HCT116 (cell line): Measurements from ENCODE around the gene WDR26. TPM values are rescaled to one million over a fixed set of nuclear protein-coding genes. Genes with fewer than 3 reads are reported as not detected.
"Not testable (repeated sequence)": the region's sequence is repeated elsewhere in the genome, so short reads cannot be mapped to it uniquely, and the experiment has no call there.

Source experiments
- ATAC-seq: fragments of 200-7000 bp; cut with Tn5 transposase; 2 replicates; pipeline ENCODE4 v1.9.1; 2020; ENCODE audit warnings: mild to moderate bottlenecking, moderate library complexity
- BruUV-seq: library from RNA; stranded (reverse); fragments of 400-500 nt; replicated peaks from 2 replicates; lab custom pipeline; 2021; lab: Mats Ljungman, UMichigan
- CTCF ChIA-PET: fragments of 300-600 bp; sonication (Branson Sonifier 250); formaldehyde crosslinking; loops from one replicate; lab custom pipeline; 2021; ENCODE audit warnings: antibody characterized with exemption; lab: Charles Lee
- POLR2A ChIA-PET: fragments of 300-600, 350-600 bp; sonication (Branson Sonifier 250); formaldehyde crosslinking; loops from one replicate; lab custom pipeline; 2021; ENCODE audit warnings: antibody characterized with exemption; lab: Charles Lee
- RAD21 ChIA-PET, 2 experiments: fragments of 300-600 bp; sonication (Branson Sonifier 250); formaldehyde crosslinking; loops; one replicate each; lab custom pipeline; 2023; ENCODE audit warnings: low total read pairs in 2 of 2; ENCODE audit not compliant: uncharacterized antibody in 2 of 2, unreplicated experiment in 2 of 2, low non-redundant PET in 1 of 2; lab: Charles Lee
- DNase-seq: peaks from one replicate; pipeline ENCODE4 v3.0.0-alpha.2; 2010; ENCODE audit warnings: low read depth, low spot score
- H2AFZ ChIP-seq: fragments of 200-600 bp; shearing (Covaris generic), sonication (generic); 2 replicates; pipeline ENCODE4 v1.6.1; 2017; ENCODE audit warnings: low read depth, mixed run types, mixed read lengths, antibody characterized with exemption, low read length; ENCODE audit not compliant: poor library complexity, severe bottlenecking
- H3K27ac ChIP-seq: 2 replicates; pipeline ENCODE4 v1.5.1; 2012; ENCODE audit warnings: low read depth, low read length
- H3K27me3 ChIP-seq: fragments of 200-600 bp; sonication (generic); 2 replicates; pipeline ENCODE4 v1.6.1; 2016; ENCODE audit warnings: mixed run types, low read length, mixed read lengths; ENCODE audit not compliant: insufficient read depth
- H3K36me3 ChIP-seq, 2 experiments: fragments of 200-500 bp in 1 of 2; fragments of 200-600 bp in 1 of 2; sonication (Bioruptor generic) in 1 of 2; sonication (generic) in 1 of 2; 2 replicates each; pipeline versions ENCODE4 v1.5.1 to v1.6.1; 2014 to 2016; ENCODE audit warnings: low read length in 2 of 2, inconsistent platforms in 1 of 2, mixed read lengths in 1 of 2, mixed run types in 1 of 2; ENCODE audit not compliant: insufficient read depth in 2 of 2, control insufficient read depth in 1 of 2
- H3K4me1 ChIP-seq, 2 experiments: fragments of 200-600 bp in 1 of 2; sonication (generic) in 1 of 2; 2 replicates each; pipeline versions ENCODE4 v1.5.1 to v1.6.1; 2012 to 2017; ENCODE audit warnings: low read length in 2 of 2, inconsistent platforms in 1 of 2, mild to moderate bottlenecking in 1 of 2, mixed read lengths in 1 of 2, mixed run types in 1 of 2, moderate library complexity in 1 of 2; ENCODE audit not compliant: insufficient read depth in 2 of 2, control insufficient read depth in 1 of 2
- H3K4me2 ChIP-seq: fragments of 200-600 bp; sonication (generic); 2 replicates; pipeline ENCODE4 v1.6.1; 2017; ENCODE audit warnings: mixed run types, low read length, mixed read lengths
- H3K4me3 ChIP-seq, 2 experiments: fragments of 200-600 bp in 1 of 2; sonication (generic) in 1 of 2; replicated peaks in 1 of 2; 2 replicates each; pipeline ENCODE4 v1.5.1; 2011 to 2016; ENCODE audit warnings: low read length in 2 of 2, control low read depth in 1 of 2, low read depth in 1 of 2, mild to moderate bottlenecking in 1 of 2, mixed read lengths in 1 of 2, mixed run types in 1 of 2
- H3K79me2 ChIP-seq: fragments of 200-600 bp; sonication (generic); 2 replicates; pipeline ENCODE4 v1.6.1; 2017; ENCODE audit warnings: mild to moderate bottlenecking, mixed run types, low read length, moderate library complexity, mixed read lengths; ENCODE audit not compliant: insufficient read depth
- H3K9ac ChIP-seq: fragments of 200-600 bp; sonication (generic); 2 replicates; pipeline ENCODE4 v1.6.1; 2016; ENCODE audit warnings: low read length, mixed read lengths
- H3K9me2 ChIP-seq: fragments of 200-600 bp; sonication (generic), shearing (Covaris generic); 2 replicates; pipeline ENCODE4 v1.6.1; 2017; ENCODE audit warnings: mixed run types, mild to moderate bottlenecking, moderate library complexity; ENCODE audit not compliant: insufficient read depth
- H3K9me3 ChIP-seq, 2 experiments: fragments of 200-500 bp in 1 of 2; fragments of 200-600 bp in 1 of 2; sonication (Bioruptor generic) in 1 of 2; sonication (generic) in 1 of 2; 2 replicates each; pipeline ENCODE4 v1.6.1; 2014 to 2017; ENCODE audit warnings: low read length in 2 of 2, mixed read lengths in 2 of 2, inconsistent platforms in 1 of 2, low read depth in 1 of 2, mild to moderate bottlenecking in 1 of 2, mixed run types in 1 of 2, moderate library complexity in 1 of 2; ENCODE audit not compliant: control insufficient read depth in 1 of 2, insufficient read depth in 1 of 2
- H4K20me1 ChIP-seq: fragments of 200-600 bp; sonication (generic), shearing (Covaris generic); 2 replicates; pipeline ENCODE4 v1.6.1; 2017; ENCODE audit warnings: mixed run types, mild to moderate bottlenecking, moderate library complexity; ENCODE audit not compliant: insufficient read depth
- ATF3 ChIP-seq: IDR thresholded peaks from 2 replicates; pipeline ENCODE4 v1.6.1; 2012
- CBX3 ChIP-seq: IDR thresholded peaks from 2 replicates; pipeline ENCODE4 v1.6.1; 2012; ENCODE audit warnings: low read depth
- EGR1 ChIP-seq: IDR thresholded peaks from 2 replicates; pipeline ENCODE4 v1.6.1; 2012; ENCODE audit warnings: low read depth
- ELF1 ChIP-seq: IDR thresholded peaks from 2 replicates; pipeline ENCODE4 v1.6.1; 2012; ENCODE audit warnings: low read depth, borderline replicate concordance
- EZH2 ChIP-seq: fragments of 200-600 bp; sonication (generic); IDR thresholded peaks from 2 replicates; pipeline ENCODE4 v1.6.1; 2017; ENCODE audit warnings: antibody characterized with exemption, mixed run types
- JUND ChIP-seq: IDR thresholded peaks from 2 replicates; pipeline ENCODE4 v1.6.1; 2012
- REST ChIP-seq: IDR thresholded peaks from 2 replicates; pipeline ENCODE4 v1.6.1; 2012; ENCODE audit warnings: low read depth
- SP1 ChIP-seq: IDR thresholded peaks from 2 replicates; pipeline ENCODE4 v1.6.1; 2012; ENCODE audit warnings: low read depth
- SRF ChIP-seq: IDR thresholded peaks from 2 replicates; pipeline ENCODE4 v1.6.1; 2012; ENCODE audit warnings: low read depth
- ZFX ChIP-seq: fragments of 450-650 bp; IDR thresholded peaks from 2 replicates; pipeline ENCODE4 v1.6.1; 2017
- ZNF274 ChIP-seq: fragments of 200-500 bp; sonication (Bioruptor generic); IDR thresholded peaks from 2 replicates; pipeline ENCODE4 v1.6.1; 2014; ENCODE audit warnings: mild to moderate bottlenecking, low read depth, low read length, inconsistent platforms
- intact Hi-C: fragments of 100-400 bp; cut with micrococcal nuclease; formaldehyde crosslinking; loops from 2 replicates; pipeline ENCODE4 v1.10.0; 2022
- total RNA-seq: library from RNA; stranded (reverse); gene quantifications from one replicate; pipeline ENCODE4 v1.2.1, GENCODE V29; 2021; ENCODE audit not compliant: unreplicated experiment

Gene WDR26
- total RNA-seq, 1 experiment from 2014 or later: 57.2 TPM

- Histone ChIP-seq H3K27ac (no peak overlapping the region), H3K4me3 (no peak overlapping the region), H3K4me2 (no peak overlapping the region), H2AFZ (no peak overlapping the region), H3K79me2 (no peaks in the 10 kb centered on the region), H4K20me1 (no peaks in the 10 kb centered on the region), H3K36me3 (no peaks in the 10 kb centered on the region), H3K9me3 (no peaks in the 10 kb centered on the region), H3K9ac (no peak overlapping the region), H3K4me1 (peaks cover 0 to 4% of the 10 kb centered on the region in 2 experiments; a peak in 1 of 4 replicates), H3K27me3 (no peaks in the 10 kb centered on the region), H3K9me2 (no peaks in the 10 kb centered on the region)
- POLR2A ChIA-PET: no interaction called here
- no peak for DNase-seq
- TF ChIP-seq ELF1 (no peak), EZH2 (no peak), REST (no peak)
- RAD21 ChIA-PET: no interaction called here
- CTCF ChIA-PET: no interaction called here
- intact Hi-C loops: no loop called here
- no TSS peak for BruUV-seq
- no peak for ATAC-seq
Measured at GRCh38 chr1:224482619-224483018, 48.0 kb upstream of the WDR26 start.

GRCh38 chr1:224481601-224482000, 47.0 kb upstream of the WDR26 start:
- ChIA-PET POLR2A (no interaction called here), CTCF (no interaction called here), RAD21 (no interaction called here)
- no peak overlapping the region for H3K27ac ChIP-seq
- H3K9ac ChIP-seq: no peak overlapping the region
- H3K4me1 ChIP-seq: peaks cover 0 to 4% of the 10 kb centered on the region in 2 experiments; a peak in 1 of 4 replicates
- H3K9me2 ChIP-seq: no peaks in the 10 kb centered on the region
- H2AFZ ChIP-seq: no peak overlapping the region
- TF ChIP-seq CBX3: no peak
- TF ChIP-seq EGR1: no peak
- no peak for TF ChIP-seq ATF3
- TF ChIP-seq SRF: no peak
- no peak for TF ChIP-seq ZNF274
- TF ChIP-seq ZFX: no peak
- no peak for TF ChIP-seq JUND
- no peak for TF ChIP-seq SP1
- no peaks in the 10 kb centered on the region for H3K36me3 ChIP-seq
- no peaks in the 10 kb centered on the region for H3K9me3 ChIP-seq
- no peak overlapping the region for H3K4me2 ChIP-seq
- no peak overlapping the region for H3K4me3 ChIP-seq
- no peaks in the 10 kb centered on the region for H4K20me1 ChIP-seq
- no TSS peak for BruUV-seq
- intact Hi-C loops: no loop called here
- H3K79me2 ChIP-seq: no peaks in the 10 kb centered on the region
- no peak for DNase-seq
- no peak for ATAC-seq
- H3K27me3 ChIP-seq: no peaks in the 10 kb centered on the region

GRCh38 chr1:224480888-224481459, 46.4 kb upstream of the WDR26 start:
- H3K9me2 ChIP-seq, CTCF ChIA-PET, H4K20me1 ChIP-seq, ATAC-seq, RAD21 ChIA-PET, H3K9ac ChIP-seq, BruUV-seq, H3K9me3 ChIP-seq, H3K79me2 ChIP-seq, H3K27ac ChIP-seq, H3K27me3 ChIP-seq, H3K4me3 ChIP-seq, intact Hi-C loops, H3K4me2 ChIP-seq, H3K36me3 ChIP-seq, POLR2A ChIA-PET, H3K4me1 ChIP-seq, DNase-seq, H2AFZ ChIP-seq: not testable (repeated sequence)
